SK-N-SH (cell line): ENCODE data around the gene EXOC6B.

Source experiments
- CHD2 ChIP-seq: fragments of 150-350 bp; IDR thresholded peaks from 2 replicates; pipeline ENCODE4 v1.6.1; 2018; ENCODE audit warnings: low read length; ENCODE audit not compliant: partially characterized antibody
- CTCF ChIP-seq: fragments of 200-600 bp; sonication (generic); IDR thresholded peaks from 2 replicates; pipeline ENCODE4 v1.6.1; 2017; ENCODE audit warnings: antibody characterized with exemption, mild to moderate bottlenecking, moderate library complexity
- EP300 ChIP-seq, 2 experiments: IDR thresholded peaks; 2 replicates each; pipeline versions ENCODE4 v1.4.0 to v1.6.1; 2012; ENCODE audit warnings: borderline replicate concordance in 1 of 2, low read depth in 1 of 2, low read length in 1 of 2
- EZH2phosphoT487 ChIP-seq: fragments of 200-600 bp; sonication (generic); IDR thresholded peaks from 2 replicates; pipeline ENCODE4 v1.6.1; 2017; ENCODE audit warnings: low read depth, mixed run types, mild to moderate bottlenecking, antibody characterized with exemption, moderate library complexity, borderline replicate concordance
- FOXM1 ChIP-seq: IDR thresholded peaks from 2 replicates; pipeline ENCODE4 v1.4.0; 2012; ENCODE audit warnings: low read depth, mild to moderate bottlenecking
- GABPA ChIP-seq: IDR thresholded peaks from 2 replicates; pipeline ENCODE4 v1.4.0; 2012; ENCODE audit warnings: low read depth, mild to moderate bottlenecking
- GATA2 ChIP-seq: sonication (generic); formaldehyde crosslinking; IDR thresholded peaks from 2 replicates; pipeline ENCODE4 v1.5.0; 2020; ENCODE audit warnings: mild to moderate bottlenecking, missing genetic modification reagents
- JUND ChIP-seq: IDR thresholded peaks from 2 replicates; pipeline ENCODE4 v1.4.0; 2012
- POLR2AphosphoS5 ChIP-seq: IDR thresholded peaks from 2 replicates; pipeline ENCODE4 v1.6.1; 2012; ENCODE audit warnings: low read depth, low read length
- REST ChIP-seq: IDR thresholded peaks from 2 replicates; pipeline ENCODE4 v1.6.1; 2012; ENCODE audit warnings: mild to moderate bottlenecking, low read depth, low read length, moderate library complexity
- SMC3 ChIP-seq: IDR thresholded peaks from 2 replicates; pipeline ENCODE4 v1.6.1; 2012; ENCODE audit warnings: low read depth, low read length, improper control_type of control experiment
- USF2 ChIP-seq: fragments of 150-350 bp; IDR thresholded peaks from 2 replicates; pipeline ENCODE4 v1.6.1; 2017; ENCODE audit warnings: antibody characterized with exemption, low read length, low read depth, borderline replicate concordance
- ZBTB33 ChIP-seq: IDR thresholded peaks from 2 replicates; pipeline ENCODE4 v1.4.0; 2012; ENCODE audit warnings: low read depth, borderline replicate concordance

GRCh38 chr2:72789241-72789640 lies 36.6 kb downstream of the EXOC6B start:
- TF ChIP-seq CTCF (no peak), EP300 (IDR thresholded peaks at IDR 0.05; ENCODE audit: borderline replicate concordance in 1 of 2, low read depth in 1 of 2, low read length in 1 of 2) (no peak), USF2 (no peak), FOXM1 (no peak), REST (no peak), ZBTB33 (no peak), JUND (no peak), EZH2phosphoT487 (no peak), POLR2AphosphoS5 (no peak), SMC3 (no peak), CHD2 (no peak), GABPA (no peak), GATA2 (CRISPR knock-in tag) (no peak)
